H9 (cell line): ENCODE data around the gene CCL27. TPM values are rescaled to one million over a fixed set of nuclear protein-coding genes. Genes with fewer than 3 reads are reported as not detected.

ENCODE experiments used
- DNase-seq: peaks from one replicate; pipeline ENCODE4 v3.0.0-alpha.2; 2017
- H2AFZ ChIP-seq: one replicate; pipeline ENCODE4 v1.6.1; 2013; ENCODE audit warnings: mild to moderate bottlenecking, low read length, control low read depth, moderate library complexity
- H2AK5ac ChIP-seq: 2 replicates; pipeline ENCODE4 v1.6.1; 2013; ENCODE audit warnings: low read length, control low read depth, mixed read lengths; ENCODE audit not compliant: insufficient read length
- H2BK120ac ChIP-seq: one replicate; pipeline ENCODE4 v1.6.1; 2013; ENCODE audit warnings: low read depth, mild to moderate bottlenecking, low read length, control low read depth, inconsistent platforms; ENCODE audit not compliant: poor library complexity, severe bottlenecking
- H2BK12ac ChIP-seq: 2 replicates; pipeline ENCODE4 v1.6.1; 2013; ENCODE audit warnings: low read length, control low read depth, mixed read lengths, low read depth; ENCODE audit not compliant: insufficient read length
- H2BK15ac ChIP-seq: 2 replicates; pipeline ENCODE4 v1.6.1; 2013; ENCODE audit warnings: low read depth, low read length, control low read depth
- H2BK20ac ChIP-seq: one replicate; pipeline ENCODE4 v1.6.1; 2013; ENCODE audit warnings: low read depth, mild to moderate bottlenecking, low read length, control low read depth, inconsistent platforms; ENCODE audit not compliant: poor library complexity, severe bottlenecking
- H2BK5ac ChIP-seq: 2 replicates; pipeline ENCODE4 v1.6.1; 2013; ENCODE audit warnings: low read length, control low read depth, mixed read lengths; ENCODE audit not compliant: insufficient read length
- H3K14ac ChIP-seq: 2 replicates; pipeline ENCODE4 v1.6.1; 2013; ENCODE audit warnings: low read length, control low read depth; ENCODE audit not compliant: insufficient read depth
- H3K18ac ChIP-seq: 2 replicates; pipeline ENCODE4 v1.6.1; 2013; ENCODE audit warnings: low read depth, mild to moderate bottlenecking, mixed read lengths, low read length, control low read depth; ENCODE audit not compliant: insufficient read length
- H3K23ac ChIP-seq: 2 replicates; pipeline ENCODE4 v1.6.1; 2013; ENCODE audit warnings: low read length, control low read depth, mixed read lengths, low read depth; ENCODE audit not compliant: insufficient read length
- H3K23me2 ChIP-seq: 2 replicates; pipeline ENCODE4 v1.6.1; 2013; ENCODE audit warnings: low read depth, mild to moderate bottlenecking, mixed read lengths, low read length, control low read depth; ENCODE audit not compliant: insufficient read length, poor library complexity, severe bottlenecking
- H3K27ac ChIP-seq: 2 replicates; pipeline ENCODE4 v1.5.1; 2013; ENCODE audit warnings: low read length, control low read depth, mixed read lengths, low read depth; ENCODE audit not compliant: insufficient read length
- H3K27me3 ChIP-seq: 2 replicates; pipeline ENCODE4 v1.6.1; 2013; ENCODE audit warnings: low read length, control low read depth, inconsistent platforms; ENCODE audit not compliant: insufficient read depth
- H3K4ac ChIP-seq: 2 replicates; pipeline ENCODE4 v1.6.1; 2013; ENCODE audit warnings: low read depth, mild to moderate bottlenecking, control low read depth, inconsistent platforms, low read length, moderate library complexity
- H3K4me1 ChIP-seq: 2 replicates; pipeline ENCODE4 v1.6.1; 2013; ENCODE audit warnings: low read length, control low read depth, inconsistent platforms; ENCODE audit not compliant: insufficient read depth
- H3K4me2 ChIP-seq: 2 replicates; pipeline ENCODE4 v1.6.1; 2013; ENCODE audit warnings: low read length, control low read depth, mixed read lengths; ENCODE audit not compliant: insufficient read length, insufficient read depth
- H3K56ac ChIP-seq: 2 replicates; pipeline ENCODE4 v1.6.1; 2013; ENCODE audit warnings: low read depth, mild to moderate bottlenecking, mixed read lengths, low read length, control low read depth; ENCODE audit not compliant: insufficient read length
- H3K79me1 ChIP-seq: 2 replicates; pipeline ENCODE4 v1.6.1; 2013; ENCODE audit warnings: low read depth, mild to moderate bottlenecking, moderate library complexity, low read length, control low read depth, inconsistent platforms; ENCODE audit not compliant: insufficient read depth, poor library complexity, severe bottlenecking
- H3K79me2 ChIP-seq: 2 replicates; pipeline ENCODE4 v1.6.1; 2013; ENCODE audit warnings: low read length, control low read depth, inconsistent platforms; ENCODE audit not compliant: insufficient read depth
- H3K9ac ChIP-seq: 2 replicates; pipeline ENCODE4 v1.6.1; 2013; ENCODE audit warnings: low read length, control low read depth, mixed read lengths; ENCODE audit not compliant: insufficient read length; ENCODE audit errors: extremely low read depth
- H3K9me3 ChIP-seq: one replicate; pipeline ENCODE4 v1.6.1; 2013; ENCODE audit warnings: low read depth, low read length, inconsistent platforms; ENCODE audit not compliant: control insufficient read depth
- H3T11ph ChIP-seq: one replicate; pipeline ENCODE4 v1.6.1; 2013; ENCODE audit warnings: mild to moderate bottlenecking, low read length, control low read depth, inconsistent platforms
- H4K20me1 ChIP-seq: one replicate; pipeline ENCODE4 v1.6.1; 2013; ENCODE audit not compliant: control insufficient read depth, insufficient read length, insufficient read depth
- H4K5ac ChIP-seq: 2 replicates; pipeline ENCODE4 v1.6.1; 2013; ENCODE audit warnings: low read depth, mild to moderate bottlenecking, mixed read lengths, low read length, control low read depth; ENCODE audit not compliant: insufficient read length
- H4K8ac ChIP-seq: replicated peaks from 2 replicates; pipeline ENCODE4 v1.6.1; 2013; ENCODE audit warnings: low read length, control low read depth, mixed read lengths, low read depth; ENCODE audit not compliant: insufficient read length
- H4K91ac ChIP-seq: 2 replicates; pipeline ENCODE4 v1.6.1; 2013; ENCODE audit warnings: low read depth, mild to moderate bottlenecking, moderate library complexity, mixed read lengths, low read length, control low read depth; ENCODE audit not compliant: insufficient read length
- H3K27ac Mint-ChIP-seq, 3 experiments: 2 replicates in 2 of 3; 3 replicates in 1 of 3; pipeline ENCODE4 v1.8.0; 2020 to 2021; ENCODE audit warnings: mixed read lengths in 3 of 3, mild to moderate bottlenecking in 1 of 3, moderate library complexity in 1 of 3
- H3K27me3 Mint-ChIP-seq: 2 replicates; pipeline ENCODE4 v1.8.0; 2021; ENCODE audit warnings: low read depth, mild to moderate bottlenecking, moderate library complexity, mixed read lengths
- H3K36me3 Mint-ChIP-seq, 3 experiments: 2 replicates in 2 of 3; 3 replicates in 1 of 3; pipeline ENCODE4 v1.8.0; 2020 to 2021; ENCODE audit warnings: low read depth in 3 of 3, mixed read lengths in 3 of 3; ENCODE audit not compliant: insufficient read depth in 1 of 3
- H3K4me1 Mint-ChIP-seq, 2 experiments: 2 replicates each; pipeline ENCODE4 v1.8.0; 2020; ENCODE audit warnings: mixed read lengths in 2 of 2
- H3K4me3 Mint-ChIP-seq, 2 experiments: 2 replicates in 1 of 2; 3 replicates in 1 of 2; pipeline ENCODE4 v1.8.0; 2020 to 2021; ENCODE audit warnings: mild to moderate bottlenecking in 2 of 2, mixed read lengths in 2 of 2, moderate library complexity in 1 of 2
- H3K9me3 Mint-ChIP-seq, 2 experiments: 2 replicates in 1 of 2; 3 replicates in 1 of 2; pipeline ENCODE4 v1.8.0; 2020; ENCODE audit warnings: mild to moderate bottlenecking in 2 of 2, mixed read lengths in 2 of 2, moderate library complexity in 1 of 2
- CTCF ChIP-seq: fragments of 200-600 bp; sonication (generic); conservative IDR thresholded peaks from 3 replicates; pipeline ENCODE4 v1.8.0; 2021; ENCODE audit warnings: antibody characterized with exemption, mild to moderate bottlenecking
- WGBS: extraction: QIAGEN DNeasy Blood & Tissue Kit; methylation state at CpG from one replicate; pipeline ENCODE4 v1.1.7; 2013; ENCODE audit warnings: missing lambda C conversion rate, low lambda C conversion rate, mixed read lengths; ENCODE audit not compliant: insufficient read length; ENCODE audit errors: extremely low coverage; 5-methylcytosine and 5-hydroxymethylcytosine counted together
- total RNA-seq: library from RNA; stranded (reverse); gene quantifications from 2 replicates; pipeline ENCODE4 v1.2.1, GENCODE V29; 2021

The CCL27 gene
- total RNA-seq, 1 experiment from 2014 or later: 0.28 TPM

GRCh38 chr9:34647651-34648050 is 14.8 kb downstream of the CCL27 start:
- no peak for TF ChIP-seq CTCF
- no peak overlapping the region for H2BK12ac ChIP-seq
- Mint-ChIP-seq H3K27me3 (no peaks in the 10 kb centered on the region; the same call in 1 of the 2 replicates), H3K9me3 (no peaks in the 10 kb centered on the region), H3K4me1 (peaks cover 41 to 48% of the 10 kb centered on the region in 2 experiments), H3K36me3 (peaks cover 17 to 28% (median 24%) of the 10 kb centered on the region in 3 experiments; a peak in 6 of 7 replicates), H3K4me3 (peak overlapping the region; percentile 85 to 93), H3K27ac (peak overlapping the region in 1 of 3 experiments; percentile 88; a peak in 2 of 7 replicates)
- no peak overlapping the region for H4K8ac ChIP-seq
- no peak overlapping the region for H2BK20ac ChIP-seq
- peaks cover 2% of the 10 kb centered on the region; the same call in 1 of the 2 replicates for H3K79me2 ChIP-seq
- no peak overlapping the region for H2BK120ac ChIP-seq
- no peaks in the 10 kb centered on the region for H3K9me3 ChIP-seq
- no peak for DNase-seq
- peaks cover 3% of the 10 kb centered on the region for H4K20me1 ChIP-seq
- H3K4me2 ChIP-seq: peak overlapping the region; percentile 94
- H3T11ph ChIP-seq: no peak overlapping the region
- no peak overlapping the region for H3K4ac ChIP-seq
- H3K27me3 ChIP-seq: no peaks in the 10 kb centered on the region
- no peak overlapping the region for H2AK5ac ChIP-seq
- no peak overlapping the region for H2BK15ac ChIP-seq
- H3K27ac ChIP-seq: no peak overlapping the region
- no peak overlapping the region for H3K18ac ChIP-seq
- no peak overlapping the region for H2BK5ac ChIP-seq
- H3K9ac ChIP-seq: peak overlapping the region; percentile 28
- H3K56ac ChIP-seq: no peak overlapping the region
- H2AFZ ChIP-seq: no peak overlapping the region
- H4K91ac ChIP-seq: no peak overlapping the region
- no peak overlapping the region for H3K23ac ChIP-seq
- peaks cover 13% of the 10 kb centered on the region; the same call in 1 of the 2 replicates for H3K4me1 ChIP-seq
- H3K79me1 ChIP-seq: no peaks in the 10 kb centered on the region
- peaks cover 16% of the 10 kb centered on the region for H3K23me2 ChIP-seq
- no CpG with 5 or more reads among the region's 10 CpGs for WGBS
- no peak overlapping the region for H4K5ac ChIP-seq
- H3K14ac ChIP-seq: peak overlapping the region; percentile 41; the same call in 1 of the 2 replicates
